Activated naive CD8-positive, alpha-beta T cell treated with anti-CD3 and anti-CD28 coated beads, Interleukin-2, amount 10 ng/mL, durations not matched to agents 7 days and 5 days (primary cell): ENCODE data around the gene IL36A. TPM values are rescaled to one million over a fixed set of nuclear protein-coding genes. Genes with fewer than 3 reads are reported as not detected.
A peak's percentile ranks its signal among the peaks of the same experiment; 100 is the strongest.

ENCODE experiments used
- ATAC-seq: fragments of 150-1000 bp; cut with Tn5 transposase; one replicate; pipeline ENCODE4 v1.10.0; 2021; ENCODE audit warnings: low read depth, moderate library complexity
- POLR2A ChIA-PET: fragments of 350-600 bp; sonication (Branson Sonifier 250); formaldehyde crosslinking; loops from one replicate; lab custom pipeline; 2021; ENCODE audit warnings: antibody characterized with exemption; lab: Charles Lee
- DNase-seq: peaks from one replicate; pipeline ENCODE4 v3.0.0; 2021
- H3K27ac Mint-ChIP-seq: one replicate; pipeline ENCODE4 v1.8.0; 2022; ENCODE audit warnings: mild to moderate bottlenecking, mixed read lengths
- H3K27me3 Mint-ChIP-seq: one replicate; pipeline ENCODE4 v1.8.0; 2022; ENCODE audit warnings: mild to moderate bottlenecking, moderate library complexity, mixed read lengths
- H3K36me3 Mint-ChIP-seq: one replicate; pipeline ENCODE4 v1.8.0; 2021; ENCODE audit warnings: mild to moderate bottlenecking, mixed read lengths
- H3K4me1 Mint-ChIP-seq: one replicate; pipeline ENCODE4 v1.8.0; 2021; ENCODE audit warnings: mixed read lengths
- H3K4me3 Mint-ChIP-seq: one replicate; pipeline ENCODE4 v1.8.0; 2022; ENCODE audit warnings: mild to moderate bottlenecking, moderate library complexity, mixed read lengths
- H3K9me3 Mint-ChIP-seq: one replicate; pipeline ENCODE4 v1.8.0; 2021; ENCODE audit warnings: mixed read lengths
- total RNA-seq, 2 experiments: library from RNA; stranded (reverse); gene quantifications; one replicate each; pipeline ENCODE4 v1.2.3, GENCODE V29; 2021

Gene IL36A
- total RNA-seq: not detected

GRCh38 chr2:113005030-113005509 is at the start of gene IL36A:
Gene IL36A, plus strand, starts transcription at chr2:113005459. Its CDS starts 413 bp downstream, at chr2:113005872.
- Mint-ChIP-seq H3K27me3 (no peaks in the 10 kb centered on the region), H3K4me1 (peaks cover 3% of the 10 kb centered on the region), H3K36me3 (peaks cover 11% of the 10 kb centered on the region), H3K9me3 (peaks cover 21% of the 10 kb centered on the region), H3K4me3 (no peak within 1 kb of the TSS), H3K27ac (no peak within 1 kb of the TSS)
- DNase-seq (no peak), ATAC-seq (no peak)
- POLR2A ChIA-PET: no interaction called here

GRCh38 chr2:112957511-112957910 is 47.7 kb upstream of the IL36A start:
- Mint-ChIP-seq H3K27ac (no peak overlapping the region), H3K9me3 (no peaks in the 10 kb centered on the region), H3K27me3 (no peaks in the 10 kb centered on the region), H3K36me3 (no peaks in the 10 kb centered on the region), H3K4me1 (no peaks in the 10 kb centered on the region), H3K4me3 (no peak overlapping the region)
- POLR2A ChIA-PET: no interaction called here
- ATAC-seq (no peak), DNase-seq (no peak)

- no peaks in the 10 kb centered on the region for H3K4me1 Mint-ChIP-seq
Observed at GRCh38 chr2:112958428-112959108, 46.7 kb upstream of the IL36A start.

GRCh38 chr2:112959109-112959812 is 46.0 kb upstream of the IL36A start:
- POLR2A ChIA-PET: no interaction called here
- Mint-ChIP-seq H3K4me1 (no peaks in the 10 kb centered on the region), H3K4me3 (no peak overlapping the region), H3K9me3 (no peaks in the 10 kb centered on the region), H3K27me3 (no peaks in the 10 kb centered on the region), H3K27ac (no peak overlapping the region), H3K36me3 (no peaks in the 10 kb centered on the region)
- no peak for ATAC-seq
- DNase-seq: no peak

More at GRCh38 chr2:112958428-112959108, 46.7 kb upstream of the IL36A start:
- POLR2A ChIA-PET: no interaction called here
- Mint-ChIP-seq H3K27ac (no peak overlapping the region), H3K36me3 (no peaks in the 10 kb centered on the region), H3K9me3 (no peaks in the 10 kb centered on the region), H3K27me3 (no peaks in the 10 kb centered on the region), H3K4me3 (no peak overlapping the region)
- DNase-seq (no peak), ATAC-seq (peak; percentile 92)

GRCh38 chr2:112960230-112960825 is 44.9 kb upstream of the IL36A start:
- DNase-seq: no peak
- no peaks in the 10 kb centered on the region for H3K36me3 Mint-ChIP-seq
- no peaks in the 10 kb centered on the region for H3K9me3 Mint-ChIP-seq
- no peaks in the 10 kb centered on the region for H3K4me1 Mint-ChIP-seq
- no peak for ATAC-seq
- H3K4me3 Mint-ChIP-seq: no peak overlapping the region
- H3K27me3 Mint-ChIP-seq: no peaks in the 10 kb centered on the region
- no peak overlapping the region for H3K27ac Mint-ChIP-seq
- POLR2A ChIA-PET: no interaction called here

- DNase-seq: no peak
- POLR2A ChIA-PET: no interaction called here
- Mint-ChIP-seq H3K36me3 (no peaks in the 10 kb centered on the region), H3K4me1 (no peaks in the 10 kb centered on the region), H3K4me3 (no peak overlapping the region), H3K27ac (no peak overlapping the region), H3K9me3 (no peaks in the 10 kb centered on the region), H3K27me3 (no peaks in the 10 kb centered on the region)
- no peak for ATAC-seq
Observed at GRCh38 chr2:112962308-112963175, 42.7 kb upstream of the IL36A start.

- H3K9me3 Mint-ChIP-seq: peaks cover 5% of the 10 kb centered on the region
- no peak for ATAC-seq
- no peak overlapping the region for H3K27ac Mint-ChIP-seq
Observed at GRCh38 chr2:112967023-112967422, 38.2 kb upstream of the IL36A start.

GRCh38 chr2:112972423-112973086 is 32.7 kb upstream of the IL36A start:
- Mint-ChIP-seq H3K27ac (no peak overlapping the region), H3K4me3 (no peak overlapping the region)
- POLR2A ChIA-PET: no interaction called here

More at GRCh38 chr2:112967023-112967422, 38.2 kb upstream of the IL36A start:
- H3K36me3 Mint-ChIP-seq: peaks cover 6% of the 10 kb centered on the region
- H3K4me3 Mint-ChIP-seq: no peak overlapping the region
- H3K27me3 Mint-ChIP-seq: no peaks in the 10 kb centered on the region
- POLR2A ChIA-PET: no interaction called here
- DNase-seq: no peak
- H3K4me1 Mint-ChIP-seq: peaks cover 4% of the 10 kb centered on the region

GRCh38 chr2:112973156-112973555 is 32.1 kb upstream of the IL36A start:
- Mint-ChIP-seq H3K4me3 (no peak overlapping the region), H3K4me1 (peaks cover 4% of the 10 kb centered on the region), H3K9me3 (peaks cover 2% of the 10 kb centered on the region), H3K36me3 (peaks cover 4% of the 10 kb centered on the region), H3K27me3 (no peaks in the 10 kb centered on the region), H3K27ac (no peak overlapping the region)
- no peak for DNase-seq
- POLR2A ChIA-PET: no interaction called here
- ATAC-seq: no peak

More at GRCh38 chr2:112972423-112973086, 32.7 kb upstream of the IL36A start:
- Mint-ChIP-seq H3K27me3 (no peaks in the 10 kb centered on the region), H3K36me3 (peaks cover 6% of the 10 kb centered on the region), H3K4me1 (peaks cover 4% of the 10 kb centered on the region), H3K9me3 (peaks cover 5% of the 10 kb centered on the region)
- ATAC-seq (no peak), DNase-seq (no peak)

- no peak within 1 kb of the TSS for H3K4me3 Mint-ChIP-seq
- H3K9me3 Mint-ChIP-seq: no peaks in the 10 kb centered on the region
- DNase-seq: no peak
- no peak within 1 kb of the TSS for H3K27ac Mint-ChIP-seq
- no peak for ATAC-seq
- POLR2A ChIA-PET: no interaction called here
- H3K4me1 Mint-ChIP-seq: peaks cover 11% of the 10 kb centered on the region
- no peaks in the 10 kb centered on the region for H3K27me3 Mint-ChIP-seq
- H3K36me3 Mint-ChIP-seq: no peaks in the 10 kb centered on the region
Observed at GRCh38 chr2:112977559-112978056, 27.7 kb upstream of the IL36A start, which contains the start of gene IL36G. Gene IL36G, plus strand, starts transcription at chr2:112978006. Its CDS starts 633 bp downstream, at chr2:112978639.

GRCh38 chr2:112979731-112980130 is 25.5 kb upstream of the IL36A start:
- Mint-ChIP-seq H3K27ac (no peak overlapping the region), H3K4me3 (no peak overlapping the region), H3K36me3 (no peaks in the 10 kb centered on the region), H3K4me1 (peaks cover 17% of the 10 kb centered on the region), H3K27me3 (no peaks in the 10 kb centered on the region), H3K9me3 (no peaks in the 10 kb centered on the region)
- POLR2A ChIA-PET: interaction anchor here (0.6 kb wide), 1 partner anchor 349 kb away, joined by 4 read pairs; no protein-coding TSS in a partner anchor
- ATAC-seq (no peak), DNase-seq (no peak)

- DNase-seq: no peak
- Mint-ChIP-seq H3K27ac (peak overlapping the region; percentile 79), H3K4me1 (peaks cover 23% of the 10 kb centered on the region), H3K27me3 (no peaks in the 10 kb centered on the region), H3K36me3 (no peaks in the 10 kb centered on the region), H3K4me3 (no peak overlapping the region), H3K9me3 (no peaks in the 10 kb centered on the region)
- POLR2A ChIA-PET: no interaction called here
- no peak for ATAC-seq
Observed at GRCh38 chr2:112980537-112980936, 24.7 kb upstream of the IL36A start.
